Measurements from ENCODE around the gene POU2F3. TPM values are rescaled to one million over a fixed set of nuclear protein-coding genes. Genes with fewer than 3 reads are reported as not detected.
A peak's percentile ranks its signal among the peaks of the same experiment; 100 is the strongest.

POU2F3 gene
- total and polyA plus RNA-seq, 7 donors, result not detected

DNA sequence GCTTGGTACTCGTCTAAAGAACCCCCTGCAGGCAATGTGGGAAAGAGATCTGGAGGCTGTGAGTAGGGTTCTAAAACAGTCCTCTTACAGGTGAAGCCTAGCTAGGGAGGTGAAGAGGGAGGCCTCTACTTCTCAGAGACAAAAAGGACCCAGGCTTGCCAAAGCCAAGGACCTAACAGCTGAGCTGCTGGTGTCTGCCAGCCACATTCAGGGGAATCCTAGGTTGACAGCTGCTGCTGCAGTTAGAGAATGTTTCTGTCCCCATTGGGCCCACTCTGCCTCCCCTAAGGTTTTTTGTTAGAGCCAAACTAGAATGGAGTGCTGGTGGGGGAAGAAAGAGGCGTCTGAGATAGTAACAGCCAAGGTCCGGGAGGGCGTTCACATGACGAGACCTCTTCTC lies 58.5 kb downstream of the POU2F3 start:
- Histone ChIP-seq H3K4me3 (no peak overlapping the region), H3K27ac (no peak overlapping the region), H3K36me3 (ENCODE audit: insufficient read depth in 1 of 2, low read depth in 1 of 2) (no peaks in the 10 kb centered on the region), H3K27me3 (ENCODE audit: insufficient read depth in 3 of 3, low read length in 2 of 3) (peaks cover under 1 to 35% (median 2%) of the 10 kb centered on the region in 3 donors), H3K4me1 (no peaks in the 10 kb centered on the region), H3K9me3 (no peaks in the 10 kb centered on the region)
- ATAC-seq (no peak), DNase-seq (no peak)
- TF ChIP-seq CTCF (IDR thresholded peaks at IDR 0.05), result no peak
- WGBS, 3 donors, result 78 to 86% (median 84%) methylated on average over 5 of the region's 5 CpGs
- intact Hi-C loops (cut with DNase I), result loop anchor here (2.0 kb wide), 1 partner anchor 62 kb away; no protein-coding TSS in a partner anchor

DNA sequence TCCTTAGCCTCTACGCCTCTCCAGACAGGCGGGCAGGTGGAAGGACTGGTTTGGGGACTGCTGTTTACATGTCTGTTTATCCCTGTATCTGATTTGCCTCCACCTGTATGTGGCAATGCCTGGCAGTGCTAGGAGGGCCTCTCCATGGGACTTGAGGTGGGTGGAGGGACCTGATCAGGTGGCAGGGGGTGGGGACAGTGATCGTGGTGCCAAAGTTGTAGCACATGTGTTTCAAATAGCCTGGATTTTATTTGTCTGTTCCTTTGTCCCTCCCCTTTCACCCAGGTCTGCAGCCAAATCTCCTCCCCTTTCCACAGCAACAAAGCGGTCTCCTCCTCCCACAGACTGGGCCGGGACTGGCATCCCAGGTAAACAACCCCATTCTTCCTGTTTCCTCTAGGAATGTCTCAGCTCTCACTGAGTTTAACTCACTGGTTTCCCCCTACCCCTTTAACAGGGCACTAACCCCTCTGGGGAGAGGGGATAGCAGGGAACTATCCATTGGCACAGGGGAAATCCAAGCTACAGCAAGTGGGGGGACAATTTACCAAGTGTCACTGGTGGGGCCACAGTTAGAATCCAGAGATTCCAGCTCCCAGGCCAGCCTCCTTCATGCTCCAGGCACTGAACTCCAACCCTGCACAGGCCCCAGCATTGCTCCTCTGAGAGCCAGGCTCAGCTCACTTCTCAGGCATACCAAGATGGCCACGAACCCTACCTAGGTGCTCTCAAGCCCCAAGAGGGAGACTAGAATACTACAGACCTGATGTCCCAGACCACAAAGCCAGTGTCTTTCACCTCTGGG lies 62.3 kb downstream of the POU2F3 start:
- WGBS, 3 donors, result 76 to 82% (median 78%) methylated on average over 6 of the region's 6 CpGs
- ATAC-seq (no peak), DNase-seq (no peak)
- no peak for TF ChIP-seq CTCF (IDR thresholded peaks at IDR 0.05)
- Histone ChIP-seq H3K27ac (no peak overlapping the region), H3K9me3 (no peaks in the 10 kb centered on the region), H3K36me3 (ENCODE audit: insufficient read depth in 1 of 2, low read depth in 1 of 2) (no peaks in the 10 kb centered on the region), H3K27me3 (ENCODE audit: insufficient read depth in 3 of 3, low read length in 2 of 3) (peaks cover 0 to 2% (median 0%) of the 10 kb centered on the region in 3 donors), H3K4me1 (no peaks in the 10 kb centered on the region), H3K4me3 (no peak overlapping the region)
- intact Hi-C loops (cut with DNase I), result loop anchor here in 1 of 2 donors (5.0 kb wide), 1 partner anchor 130 kb away; no protein-coding TSS in a partner anchor

- 17 to 27% (median 21%) methylated on average over 3 of the region's 3 CpGs for WGBS, 3 donors
These were observed 63.2 kb downstream of the POU2F3 start for GRCh38 chr11:120303004-120303637.

DNA sequence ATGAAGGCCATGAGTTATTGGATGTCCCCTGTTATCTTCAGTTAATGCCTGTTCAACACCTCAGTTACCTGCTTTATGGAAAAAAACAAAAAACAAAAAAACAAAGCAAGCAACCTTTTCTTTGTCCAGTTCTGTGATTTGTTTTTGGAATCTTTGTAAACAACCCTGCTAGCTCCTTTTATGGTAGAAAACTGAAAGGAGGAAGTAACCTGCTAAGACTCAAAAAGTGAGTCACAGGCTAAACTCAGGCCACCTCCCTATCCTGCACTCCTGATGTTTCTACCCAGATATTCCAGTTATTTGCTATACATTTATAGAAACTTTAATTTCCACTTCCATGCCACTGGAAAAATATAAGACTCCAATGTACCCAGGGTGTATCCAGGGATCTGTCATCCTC lies 64.6 kb downstream of the POU2F3 start:
- H3K27ac ChIP-seq, result no peak overlapping the region
- peaks cover 0 to 2% (median 2%) of the 10 kb centered on the region in 3 donors for H3K27me3 ChIP-seq (ENCODE audit: insufficient read depth in 3 of 3, low read length in 2 of 3)
- ATAC-seq (no peak), DNase-seq (no peak)
- no peaks in the 10 kb centered on the region for H3K9me3 ChIP-seq
- no peak overlapping the region for H3K4me3 ChIP-seq
- H3K36me3 ChIP-seq (ENCODE audit: insufficient read depth in 1 of 2, low read depth in 1 of 2), result no peaks in the 10 kb centered on the region
- intact Hi-C loops (cut with DNase I), result loop anchor here in 1 of 2 donors (5.0 kb wide), 1 partner anchor 132 kb away; no protein-coding TSS in a partner anchor
- H3K4me1 ChIP-seq, result no peaks in the 10 kb centered on the region
- no peak for TF ChIP-seq CTCF (IDR thresholded peaks at IDR 0.05)

More at GRCh38 chr11:120303004-120303637, 63.2 kb downstream of the POU2F3 start:
- no peak overlapping the region for H3K27ac ChIP-seq
- H3K4me1 ChIP-seq, result no peaks in the 10 kb centered on the region
- peak; percentile 55 for TF ChIP-seq CTCF (IDR thresholded peaks at IDR 0.05)
- H3K27me3 ChIP-seq (ENCODE audit: insufficient read depth in 3 of 3, low read length in 2 of 3), result no peaks in the 10 kb centered on the region
- ATAC-seq (peak; percentile 67 to 88 (median 81)), DNase-seq (peak; percentile 60 to 68)
- intact Hi-C loops (cut with DNase I), result loop anchor here in 1 of 2 donors (5.0 kb wide), 1 partner anchor 131 kb away; no protein-coding TSS in a partner anchor
- no peaks in the 10 kb centered on the region for H3K9me3 ChIP-seq
- no peak overlapping the region for H3K4me3 ChIP-seq
- no peaks in the 10 kb centered on the region for H3K36me3 ChIP-seq (ENCODE audit: insufficient read depth in 1 of 2, low read depth in 1 of 2)
